ENCODE data around the gene MYO9B. TPM values are rescaled to one million over a fixed set of nuclear protein-coding genes. Genes with fewer than 3 reads are reported as not detected.

Gene MYO9B
- total and polyA plus RNA-seq, 2 of the 13 experiments (the other 11 are each of a cell fraction or from before 2014, with no cell fraction given): 18.0 to 18.3 TPM

DNA sequence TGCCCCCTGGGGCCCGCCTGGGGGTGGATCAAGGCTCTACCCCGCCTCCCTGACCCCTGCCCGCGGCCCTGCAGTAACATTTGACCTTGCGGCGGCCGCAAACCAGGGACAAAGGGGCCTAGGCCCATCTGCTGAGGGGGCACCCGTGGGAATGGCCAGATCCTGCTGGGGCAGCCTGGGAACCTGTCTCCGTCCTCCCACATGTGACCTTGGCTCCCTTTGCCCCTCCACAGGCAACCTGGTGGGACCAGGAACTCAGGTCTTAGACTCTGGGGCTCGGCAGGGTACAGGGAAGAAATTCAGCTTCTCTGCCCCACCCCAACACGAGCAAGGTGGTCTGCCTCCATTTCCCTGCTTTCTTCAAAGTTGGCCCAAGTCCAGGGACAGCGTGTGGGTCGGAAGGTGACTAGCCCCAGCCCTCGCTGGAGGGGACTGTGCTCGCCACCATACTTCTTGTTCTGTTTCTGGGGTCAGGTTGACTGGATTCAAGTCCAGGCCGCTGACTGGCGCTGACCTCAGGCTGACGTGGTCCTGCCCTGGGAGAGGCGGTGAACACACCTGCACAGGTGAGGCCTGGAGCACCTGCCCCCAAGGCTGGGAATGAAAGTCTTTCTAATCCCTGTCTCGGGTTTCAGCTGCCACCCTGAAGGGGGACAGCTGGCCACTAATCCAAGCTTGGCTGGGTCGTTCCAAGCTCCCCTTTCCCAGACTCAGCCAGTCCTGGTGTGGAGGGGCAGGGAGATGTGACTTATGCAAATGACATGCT is 172.6 kb downstream of the MYO9B start (continued):
- TF ChIP-seq MXI1 (IDR thresholded peaks at IDR 0.05; ENCODE audit: borderline replicate concordance, low read depth, low read length) (no peak; the same call in 2 of the 3 replicates), FOXK2 (IDR thresholded peaks at IDR 0.05) (no peak), RBM39 (IDR thresholded peaks at IDR 0.05; ENCODE audit: low read depth, low read length, poor library complexity, severe bottlenecking) (peak; percentile 49), STAG1 (CRISPR knock-in tag; IDR thresholded peaks at IDR 0.05) (no peak; the same call in 1 of the 2 replicates), ZFP90 (CRISPR knock-in tag; IDR thresholded peaks at IDR 0.05; ENCODE audit: borderline replicate concordance) (no peak), HNRNPUL1 (IDR thresholded peaks at IDR 0.05; ENCODE audit: low read depth, low read length) (no peak), ZIK1 (CRISPR knock-in tag; IDR thresholded peaks at IDR 0.05; ENCODE audit: borderline replicate concordance, low read depth) (no peak), POLR2AphosphoS2 (IDR thresholded peaks at IDR 0.05; ENCODE audit: low read depth, low read length) (no peak), ZC3H13 (CRISPR knock-in tag; IDR thresholded peaks at IDR 0.05) (no peak), RARA (CRISPR knock-in tag; IDR thresholded peaks at IDR 0.05) (peak; percentile 99), CAMTA2 (CRISPR knock-in tag; IDR thresholded peaks at IDR 0.05; ENCODE audit: borderline replicate concordance) (no peak; the same call in 1 of the 2 replicates), ZNF709 (CRISPR knock-in tag; IDR thresholded peaks at IDR 0.05) (no peak), MXD4 (CRISPR knock-in tag; IDR thresholded peaks at IDR 0.05) (0 out of 2 replicates have a peak, but pooled peaks have one; percentile 59), ZNF382 (CRISPR knock-in tag; IDR thresholded peaks at IDR 0.05; ENCODE audit: borderline replicate concordance) (no peak), IRF2 (CRISPR knock-in tag; IDR thresholded peaks at IDR 0.05) (peak; percentile 69; the same call in 1 of the 2 replicates), ZNF879 (CRISPR knock-in tag; IDR thresholded peaks at IDR 0.05) (no peak), NFKB2 (CRISPR knock-in tag; IDR thresholded peaks at IDR 0.05; ENCODE audit: borderline replicate concordance) (no peak; the same call in 1 of the 2 replicates)
- TF ChIP-seq, protein P1, sequence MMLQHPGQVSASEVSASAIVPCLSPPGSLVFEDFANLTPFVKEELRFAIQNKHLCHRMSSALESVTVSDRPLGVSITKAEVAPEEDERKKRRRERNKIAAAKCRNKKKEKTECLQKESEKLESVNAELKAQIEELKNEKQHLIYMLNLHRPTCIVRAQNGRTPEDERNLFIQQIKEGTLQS (CRISPR knock-in tag; IDR thresholded peaks at IDR 0.05): peak; percentile 37; the same call in 1 of the 2 replicates
- TF ChIP-seq, protein P2, sequence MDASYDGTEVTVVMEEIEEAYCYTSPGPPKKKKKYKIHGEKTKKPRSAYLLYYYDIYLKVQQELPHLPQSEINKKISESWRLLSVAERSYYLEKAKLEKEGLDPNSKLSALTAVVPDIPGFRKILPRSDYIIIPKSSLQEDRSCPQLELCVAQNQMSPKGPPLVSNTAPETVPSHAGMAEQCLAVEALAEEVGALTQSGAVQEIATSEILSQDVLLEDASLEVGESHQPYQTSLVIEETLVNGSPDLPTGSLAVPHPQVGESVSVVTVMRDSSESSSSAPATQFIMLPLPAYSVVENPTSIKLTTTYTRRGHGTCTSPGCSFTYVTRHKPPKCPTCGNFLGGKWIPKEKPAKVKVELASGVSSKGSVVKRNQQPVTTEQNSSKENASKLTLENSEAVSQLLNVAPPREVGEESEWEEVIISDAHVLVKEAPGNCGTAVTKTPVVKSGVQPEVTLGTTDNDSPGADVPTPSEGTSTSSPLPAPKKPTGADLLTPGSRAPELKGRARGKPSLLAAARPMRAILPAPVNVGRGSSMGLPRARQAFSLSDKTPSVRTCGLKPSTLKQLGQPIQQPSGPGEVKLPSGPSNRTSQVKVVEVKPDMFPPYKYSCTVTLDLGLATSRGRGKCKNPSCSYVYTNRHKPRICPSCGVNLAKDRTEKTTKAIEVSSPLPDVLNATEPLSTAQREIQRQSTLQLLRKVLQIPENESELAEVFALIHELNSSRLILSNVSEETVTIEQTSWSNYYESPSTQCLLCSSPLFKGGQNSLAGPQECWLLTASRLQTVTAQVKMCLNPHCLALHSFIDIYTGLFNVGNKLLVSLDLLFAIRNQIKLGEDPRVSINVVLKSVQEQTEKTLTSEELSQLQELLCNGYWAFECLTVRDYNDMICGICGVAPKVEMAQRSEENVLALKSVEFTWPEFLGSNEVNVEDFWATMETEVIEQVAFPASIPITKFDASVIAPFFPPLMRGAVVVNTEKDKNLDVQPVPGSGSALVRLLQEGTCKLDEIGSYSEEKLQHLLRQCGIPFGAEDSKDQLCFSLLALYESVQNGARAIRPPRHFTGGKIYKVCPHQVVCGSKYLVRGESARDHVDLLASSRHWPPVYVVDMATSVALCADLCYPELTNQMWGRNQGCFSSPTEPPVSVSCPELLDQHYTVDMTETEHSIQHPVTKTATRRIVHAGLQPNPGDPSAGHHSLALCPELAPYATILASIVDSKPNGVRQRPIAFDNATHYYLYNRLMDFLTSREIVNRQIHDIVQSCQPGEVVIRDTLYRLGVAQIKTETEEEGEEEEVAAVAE (CRISPR knock-in tag; IDR thresholded peaks at IDR 0.05; ENCODE audit: borderline replicate concordance): no peak
- TF ChIP-seq, protein P3, sequence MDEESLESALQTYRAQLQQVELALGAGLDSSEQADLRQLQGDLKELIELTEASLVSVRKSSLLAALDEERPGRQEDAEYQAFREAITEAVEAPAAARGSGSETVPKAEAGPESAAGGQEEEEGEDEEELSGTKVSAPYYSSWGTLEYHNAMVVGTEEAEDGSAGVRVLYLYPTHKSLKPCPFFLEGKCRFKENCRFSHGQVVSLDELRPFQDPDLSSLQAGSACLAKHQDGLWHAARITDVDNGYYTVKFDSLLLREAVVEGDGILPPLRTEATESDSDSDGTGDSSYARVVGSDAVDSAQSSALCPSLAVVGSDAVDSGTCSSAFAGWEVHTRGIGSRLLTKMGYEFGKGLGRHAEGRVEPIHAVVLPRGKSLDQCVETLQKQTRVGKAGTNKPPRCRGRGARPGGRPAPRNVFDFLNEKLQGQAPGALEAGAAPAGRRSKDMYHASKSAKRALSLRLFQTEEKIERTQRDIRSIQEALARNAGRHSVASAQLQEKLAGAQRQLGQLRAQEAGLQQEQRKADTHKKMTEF (CRISPR knock-in tag; IDR thresholded peaks at IDR 0.05): peak; percentile 95; the same call in 1 of the 2 replicates
- TF ChIP-seq, protein P4, sequence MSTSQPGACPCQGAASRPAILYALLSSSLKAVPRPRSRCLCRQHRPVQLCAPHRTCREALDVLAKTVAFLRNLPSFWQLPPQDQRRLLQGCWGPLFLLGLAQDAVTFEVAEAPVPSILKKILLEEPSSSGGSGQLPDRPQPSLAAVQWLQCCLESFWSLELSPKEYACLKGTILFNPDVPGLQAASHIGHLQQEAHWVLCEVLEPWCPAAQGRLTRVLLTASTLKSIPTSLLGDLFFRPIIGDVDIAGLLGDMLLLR (CRISPR knock-in tag; IDR thresholded peaks at IDR 0.05): peak; percentile 77; the same call in 1 of the 2 replicates
- TF ChIP-seq, protein P5, sequence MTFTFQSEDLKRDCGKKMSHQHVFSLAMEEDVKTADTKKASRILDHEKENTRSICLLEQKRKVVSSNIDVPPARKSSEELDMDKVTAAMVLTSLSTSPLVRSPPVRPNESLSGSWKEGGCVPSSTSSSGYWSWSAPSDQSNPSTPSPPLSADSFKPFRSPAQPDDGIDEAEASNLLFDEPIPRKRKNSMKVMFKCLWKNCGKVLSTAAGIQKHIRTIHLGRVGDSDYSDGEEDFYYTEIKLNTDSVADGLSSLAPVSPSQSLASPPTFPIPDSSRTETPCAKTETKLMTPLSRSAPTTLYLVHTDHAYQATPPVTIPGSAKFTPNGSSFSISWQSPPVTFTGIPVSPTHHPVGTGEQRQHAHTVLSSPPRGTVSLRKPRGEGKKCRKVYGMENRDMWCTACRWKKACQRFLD (CRISPR knock-in tag; IDR thresholded peaks at IDR 0.05; ENCODE audit: borderline replicate concordance): peak; percentile 50; the same call in 1 of the 2 replicates
